ENCODE data around the gene GLB1L2. TPM values are rescaled to one million over a fixed set of nuclear protein-coding genes. Genes with fewer than 3 reads are reported as not detected.

Gene GLB1L2
- total and polyA plus RNA-seq, 8 donors, result 4.1 to 11.9 (median 5.1) TPM

GRCh38 chr11:134399996-134400395, 68.2 kb downstream of the GLB1L2 start:
- Histone ChIP-seq H3K9me3 (no peaks in the 10 kb centered on the region), H3K4me1 (no peaks in the 10 kb centered on the region), H3K4me3 (no peak overlapping the region), H3K27ac (no peak overlapping the region), H3K36me3 (no peaks in the 10 kb centered on the region), H3K27me3 (peaks cover 0 to 60% of the 10 kb centered on the region in 2 donors)
- intact Hi-C loops (cut with DNase I), result no loop called here
- TF ChIP-seq, protein P1, sequence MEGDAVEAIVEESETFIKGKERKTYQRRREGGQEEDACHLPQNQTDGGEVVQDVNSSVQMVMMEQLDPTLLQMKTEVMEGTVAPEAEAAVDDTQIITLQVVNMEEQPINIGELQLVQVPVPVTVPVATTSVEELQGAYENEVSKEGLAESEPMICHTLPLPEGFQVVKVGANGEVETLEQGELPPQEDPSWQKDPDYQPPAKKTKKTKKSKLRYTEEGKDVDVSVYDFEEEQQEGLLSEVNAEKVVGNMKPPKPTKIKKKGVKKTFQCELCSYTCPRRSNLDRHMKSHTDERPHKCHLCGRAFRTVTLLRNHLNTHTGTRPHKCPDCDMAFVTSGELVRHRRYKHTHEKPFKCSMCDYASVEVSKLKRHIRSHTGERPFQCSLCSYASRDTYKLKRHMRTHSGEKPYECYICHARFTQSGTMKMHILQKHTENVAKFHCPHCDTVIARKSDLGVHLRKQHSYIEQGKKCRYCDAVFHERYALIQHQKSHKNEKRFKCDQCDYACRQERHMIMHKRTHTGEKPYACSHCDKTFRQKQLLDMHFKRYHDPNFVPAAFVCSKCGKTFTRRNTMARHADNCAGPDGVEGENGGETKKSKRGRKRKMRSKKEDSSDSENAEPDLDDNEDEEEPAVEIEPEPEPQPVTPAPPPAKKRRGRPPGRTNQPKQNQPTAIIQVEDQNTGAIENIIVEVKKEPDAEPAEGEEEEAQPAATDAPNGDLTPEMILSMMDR (IDR thresholded peaks at IDR 0.05), result no peak
- DNase-seq, result no peak
- no peak for ATAC-seq

DNA sequence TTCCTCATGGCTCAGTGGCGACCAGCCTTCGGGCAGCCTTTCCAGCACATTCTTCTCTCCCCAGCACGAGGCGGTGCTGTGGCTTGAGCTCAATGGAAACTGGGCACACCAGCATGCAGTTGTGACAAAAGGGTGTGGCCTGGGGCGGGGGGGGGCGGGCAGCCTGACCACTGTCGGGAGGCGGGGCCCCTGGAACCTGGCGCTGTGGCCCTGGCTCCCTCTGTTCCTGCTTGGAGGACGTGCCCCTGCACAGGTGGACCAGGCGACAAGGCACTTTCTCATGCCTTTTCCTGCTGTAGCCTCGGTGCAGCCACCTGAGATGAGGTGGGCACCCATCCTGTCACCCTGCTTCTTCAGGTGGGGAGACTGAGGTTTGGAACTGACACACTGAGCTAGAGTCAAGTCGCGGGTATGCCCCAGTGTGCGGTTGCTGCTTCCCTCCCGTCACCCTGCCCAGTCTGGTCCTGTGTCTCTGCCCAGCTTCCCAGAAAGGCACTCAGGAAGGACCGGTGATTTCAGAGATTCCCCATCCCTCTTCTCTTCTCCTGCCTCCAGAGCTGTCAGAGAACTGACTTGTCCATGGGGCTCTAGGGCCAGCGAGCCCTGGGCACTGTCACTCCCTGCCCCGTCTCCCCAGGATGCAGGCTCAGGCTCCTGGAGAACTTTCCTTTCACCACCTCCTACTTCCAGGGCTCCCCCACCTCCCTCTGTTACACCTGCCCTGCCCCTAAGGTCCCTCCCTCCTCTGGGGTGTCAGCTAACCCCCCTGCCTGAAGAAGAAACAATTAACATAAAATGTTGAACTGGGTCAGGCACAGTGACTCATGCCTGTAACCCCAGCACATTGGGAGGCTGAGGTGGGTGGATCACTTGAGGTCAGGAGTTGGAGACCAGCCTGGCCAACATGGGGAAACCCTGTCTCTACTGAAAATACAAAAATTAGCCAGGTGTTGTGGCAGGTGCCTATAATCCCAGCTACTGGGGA, 70.3 kb downstream of the GLB1L2 start:
- Histone ChIP-seq H3K4me1 (no peaks in the 10 kb centered on the region), H3K4me3 (no peak overlapping the region), H3K9me3 (no peaks in the 10 kb centered on the region), H3K27ac (no peak overlapping the region), H3K27me3 (peaks cover 0 to 78% of the 10 kb centered on the region in 2 donors), H3K36me3 (no peaks in the 10 kb centered on the region)
- TF ChIP-seq, protein P1 (IDR thresholded peaks at IDR 0.05), result no peak
- ATAC-seq (no peak), DNase-seq (no peak)
- intact Hi-C loops (cut with DNase I), result no loop called here

DNA sequence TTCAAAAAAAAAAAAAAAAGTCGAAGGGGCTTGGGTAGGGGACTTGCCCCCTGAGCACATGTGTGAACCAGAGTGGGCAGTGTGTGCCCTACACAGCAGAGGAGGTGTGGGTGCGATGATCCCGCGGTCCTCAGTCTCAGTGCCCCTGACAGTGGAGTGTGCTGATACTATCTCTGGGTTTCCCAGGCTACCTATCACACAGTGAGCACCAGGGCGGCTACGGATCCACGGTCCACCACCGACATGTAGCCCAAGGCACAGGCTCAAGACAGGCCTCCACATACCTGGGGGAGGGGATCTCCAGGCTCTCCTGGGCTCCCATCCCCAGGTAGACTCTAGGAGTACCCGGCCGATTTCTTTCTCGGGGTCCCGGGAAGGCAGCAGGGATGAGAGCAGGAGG, 71.1 kb downstream of the GLB1L2 start:
- ATAC-seq, result no peak
- Histone ChIP-seq H3K27ac (no peak overlapping the region), H3K36me3 (no peaks in the 10 kb centered on the region), H3K27me3 (peaks cover 0 to 78% of the 10 kb centered on the region in 2 donors), H3K9me3 (no peaks in the 10 kb centered on the region), H3K4me1 (no peaks in the 10 kb centered on the region), H3K4me3 (no peak overlapping the region)
- intact Hi-C loops (cut with DNase I), result no loop called here
- no peak for DNase-seq
- TF ChIP-seq, protein P1 (IDR thresholded peaks at IDR 0.05), result no peak

GRCh38 chr11:134404575-134405341, 73.0 kb downstream of the GLB1L2 start:
- DNase-seq (no peak), ATAC-seq (no peak)
- TF ChIP-seq, protein P1 (IDR thresholded peaks at IDR 0.05), result no peak
- H3K4me3 ChIP-seq, result no peak overlapping the region
- H3K27ac ChIP-seq, result no peak overlapping the region
- intact Hi-C loops (cut with DNase I), result no loop called here
- no peaks in the 10 kb centered on the region for H3K9me3 ChIP-seq
- no peaks in the 10 kb centered on the region for H3K36me3 ChIP-seq
- H3K4me1 ChIP-seq, result no peaks in the 10 kb centered on the region
- peaks cover 0 to 74% of the 10 kb centered on the region in 2 donors for H3K27me3 ChIP-seq

DNA sequence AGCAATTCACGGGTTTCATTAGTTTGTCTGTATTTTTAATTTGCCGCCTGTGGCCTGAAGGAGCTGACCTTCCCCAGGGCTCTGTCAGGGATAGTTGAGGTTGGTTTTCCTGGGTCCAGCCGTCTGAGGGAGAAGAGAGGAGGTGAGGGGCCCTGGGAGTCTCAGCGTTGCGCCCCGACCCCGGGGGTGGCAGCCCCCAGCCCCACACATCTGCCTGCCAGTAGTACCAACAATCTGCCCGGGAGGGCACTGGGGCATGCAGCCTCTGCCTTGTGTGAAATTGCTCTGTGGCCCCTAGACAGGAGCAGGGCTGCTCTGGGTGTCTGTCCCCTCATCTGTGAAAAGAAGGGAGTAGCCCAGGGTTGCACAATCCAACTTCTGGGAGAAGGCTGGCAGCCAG, 73.6 kb downstream of the GLB1L2 start:
- no peaks in the 10 kb centered on the region for H3K4me1 ChIP-seq
- no peaks in the 10 kb centered on the region for H3K36me3 ChIP-seq
- no peak overlapping the region for H3K27ac ChIP-seq
- H3K9me3 ChIP-seq, result no peaks in the 10 kb centered on the region
- peaks cover 3 to 74% of the 10 kb centered on the region in 2 donors for H3K27me3 ChIP-seq
- ATAC-seq (no peak), DNase-seq (no peak)
- intact Hi-C loops (cut with DNase I), result no loop called here
- TF ChIP-seq, protein P1 (IDR thresholded peaks at IDR 0.05), result no peak
- H3K4me3 ChIP-seq, result no peak overlapping the region
